H1 (cell line): ENCODE data around the gene CHST11. TPM values are rescaled to one million over a fixed set of nuclear protein-coding genes. Genes with fewer than 3 reads are reported as not detected.

ENCODE experiments used
- CTCF ChIA-PET: fragments of 300-600 bp; sonication (Branson Sonifier 250); formaldehyde crosslinking; loops from one replicate; lab custom pipeline; 2021; ENCODE audit not compliant: partially characterized antibody; lab: Charles Lee
- POLR2A ChIA-PET: fragments of 300-600 bp; sonication (Branson Sonifier 250); formaldehyde crosslinking; loops from one replicate; lab custom pipeline; 2021; ENCODE audit warnings: inconsistent platforms; ENCODE audit not compliant: partially characterized antibody; lab: Charles Lee
- DNase-seq, 2 experiments: peaks; one replicate each; pipeline versions ENCODE4 v3.0.0 to v3.0.0-alpha.2; 2010 to 2022; ENCODE audit warnings: low spot score in 2 of 2, low read depth in 1 of 2, mixed read lengths in 1 of 2
- FAIRE-seq: peaks from 2 replicates; lab custom pipeline; 2011; peaks lifted over from hg19 to GRCh38; lab: Jason Lieb, UNC
- H2AFZ ChIP-seq: 2 replicates; pipeline ENCODE4 v1.8.1; 2012; ENCODE audit warnings: low read length, inconsistent platforms
- H2AK5ac ChIP-seq: 2 replicates; pipeline ENCODE4 v1.6.1; 2013; ENCODE audit warnings: low read depth, low read length
- H2BK120ac ChIP-seq: replicated peaks from 2 replicates; pipeline ENCODE3; 2013; ENCODE audit warnings: low read depth, low read length, inconsistent platforms
- H2BK12ac ChIP-seq: 2 replicates; pipeline ENCODE4 v1.6.1; 2013; ENCODE audit warnings: low read depth, low read length
- H2BK15ac ChIP-seq: 2 replicates; pipeline ENCODE4 v1.6.1; 2013; ENCODE audit warnings: low read length
- H2BK20ac ChIP-seq: 2 replicates; pipeline ENCODE4 v1.6.1; 2013; ENCODE audit warnings: low read length
- H2BK5ac ChIP-seq: 2 replicates; pipeline ENCODE4 v1.6.1; 2013; ENCODE audit warnings: low read depth, low read length
- H3K14ac ChIP-seq: 2 replicates; pipeline ENCODE4 v1.6.1; 2013; ENCODE audit warnings: inconsistent platforms; ENCODE audit not compliant: insufficient read length
- H3K18ac ChIP-seq: 2 replicates; pipeline ENCODE4 v1.6.1; 2013; ENCODE audit warnings: low read length; ENCODE audit errors: extremely low read depth
- H3K23ac ChIP-seq: 2 replicates; pipeline ENCODE4 v1.6.1; 2013; ENCODE audit warnings: inconsistent platforms; ENCODE audit not compliant: insufficient read length
- H3K23me2 ChIP-seq: 2 replicates; pipeline ENCODE4 v1.6.1; 2013; ENCODE audit warnings: low read depth, low read length
- H3K27ac ChIP-seq: 2 replicates; pipeline ENCODE4 v1.6.1; 2011; ENCODE audit warnings: low read depth, low read length, inconsistent platforms
- H3K27me3 ChIP-seq, 4 experiments: replicated peaks in 1 of 4; 1 replicate in 1 of 4; 2 replicates in 3 of 4; pipeline versions ENCODE4 v1.6.1 to v1.8.1; 2011 to 2013; ENCODE audit warnings: low read length in 3 of 4, mild to moderate bottlenecking in 3 of 4, inconsistent platforms in 2 of 4, mixed read lengths in 2 of 4, moderate library complexity in 1 of 4; ENCODE audit not compliant: control insufficient read depth in 3 of 4, insufficient read depth in 3 of 4; ENCODE audit errors: extremely low read depth in 1 of 4
- H3K36me3 ChIP-seq, 4 experiments: 2 replicates each; pipeline versions ENCODE4 v1.6.1 to v1.8.1; 2011 to 2013; ENCODE audit warnings: mild to moderate bottlenecking in 4 of 4, low read length in 3 of 4, moderate library complexity in 2 of 4, control low read depth in 1 of 4, inconsistent platforms in 1 of 4; ENCODE audit not compliant: insufficient read depth in 4 of 4, control insufficient read depth in 2 of 4
- H3K4ac ChIP-seq: replicated peaks from 2 replicates; pipeline ENCODE3; 2013; ENCODE audit warnings: low read length, low read depth, mixed read lengths, inconsistent platforms; ENCODE audit not compliant: insufficient read length
- H3K4me1 ChIP-seq, 4 experiments: replicated peaks in 1 of 4; 1 replicate in 1 of 4; 2 replicates in 3 of 4; pipeline versions ENCODE4 v1.6.1 to v1.8.1; 2011 to 2013; ENCODE audit warnings: low read length in 3 of 4, inconsistent platforms in 2 of 4, mixed read lengths in 1 of 4; ENCODE audit not compliant: insufficient read depth in 4 of 4, control insufficient read depth in 3 of 4
- H3K4me2 ChIP-seq, 2 experiments: 2 replicates each; pipeline versions ENCODE4 v1.6.1 to v1.8.1; 2011 to 2013; ENCODE audit warnings: low read depth in 2 of 2, low read length in 2 of 2, control low read depth in 1 of 2, inconsistent platforms in 1 of 2, mild to moderate bottlenecking in 1 of 2; ENCODE audit not compliant: insufficient read depth in 1 of 2
- H3K4me3 ChIP-seq, 4 experiments: fragments of 200-600, 300-600 bp in 1 of 4; sonication (generic), shearing (Covaris generic), sonication (Bioruptor Twin) in 1 of 4; 2 replicates each; pipeline versions ENCODE4 v1.5.1 to v1.8.1; 2011 to 2016; ENCODE audit warnings: low read length in 4 of 4, low read depth in 3 of 4, control low read depth in 2 of 4, inconsistent platforms in 2 of 4, mild to moderate bottlenecking in 2 of 4, mixed read lengths in 1 of 4, moderate library complexity in 1 of 4; ENCODE audit not compliant: insufficient read depth in 2 of 4; ENCODE audit errors: extremely low read depth in 1 of 4
- H3K56ac ChIP-seq: replicated peaks from 2 replicates; pipeline ENCODE3; 2013; ENCODE audit warnings: low read depth, mild to moderate bottlenecking, mixed read lengths, low read length, inconsistent platforms; ENCODE audit not compliant: insufficient read length
- H3K79me1 ChIP-seq: 2 replicates; pipeline ENCODE4 v1.6.1; 2013; ENCODE audit warnings: low read depth, low read length, control low read depth
- H3K79me2 ChIP-seq, 2 experiments: 2 replicates each; pipeline versions ENCODE4 v1.6.1 to v1.8.1; 2012 to 2013; ENCODE audit warnings: low read length in 2 of 2, mild to moderate bottlenecking in 2 of 2, inconsistent platforms in 1 of 2; ENCODE audit not compliant: insufficient read depth in 2 of 2, control insufficient read depth in 1 of 2
- H3K9ac ChIP-seq, 4 experiments: replicated peaks in 1 of 4; 1 replicate in 1 of 4; 2 replicates in 3 of 4; pipeline versions ENCODE4 v1.6.1 to v1.8.1; 2011 to 2013; ENCODE audit warnings: low read depth in 3 of 4, low read length in 3 of 4, control low read depth in 2 of 4, mild to moderate bottlenecking in 2 of 4, moderate library complexity in 2 of 4, inconsistent platforms in 1 of 4; ENCODE audit errors: extremely low read depth in 1 of 4
- H3K9me3 ChIP-seq, 2 experiments: 2 replicates each; pipeline versions ENCODE4 v1.6.1 to v1.8.1; 2012 to 2013; ENCODE audit warnings: mild to moderate bottlenecking in 2 of 2, moderate library complexity in 2 of 2, control low read depth in 1 of 2, inconsistent platforms in 1 of 2, low read depth in 1 of 2, low read length in 1 of 2, mixed read lengths in 1 of 2; ENCODE audit not compliant: insufficient read depth in 2 of 2
- H4K20me1 ChIP-seq, 2 experiments: replicated peaks in 1 of 2; 2 replicates each; pipeline versions ENCODE3 to v1.8.1; 2011 to 2013; ENCODE audit warnings: inconsistent platforms in 2 of 2, low read length in 2 of 2, mild to moderate bottlenecking in 1 of 2; ENCODE audit not compliant: insufficient read depth in 2 of 2, control insufficient read depth in 1 of 2
- H4K5ac ChIP-seq: 2 replicates; pipeline ENCODE4 v1.6.1; 2013; ENCODE audit warnings: low read length, low read depth, mixed read lengths, inconsistent platforms; ENCODE audit not compliant: insufficient read length
- H4K8ac ChIP-seq: 2 replicates; pipeline ENCODE4 v1.8.0; 2013; ENCODE audit warnings: mild to moderate bottlenecking, moderate library complexity, low read length, inconsistent platforms; ENCODE audit not compliant: insufficient read depth; ENCODE audit errors: extremely low read depth
- H4K91ac ChIP-seq: replicated peaks from 2 replicates; pipeline ENCODE3; 2013; ENCODE audit warnings: low read length, mixed read lengths, inconsistent platforms; ENCODE audit not compliant: insufficient read length
- CEBPB ChIP-seq: IDR thresholded peaks from 2 replicates; pipeline ENCODE4 v1.6.1; 2012; ENCODE audit warnings: low read depth, low read length
- KDM4A ChIP-seq: IDR thresholded peaks from one replicate; pipeline ENCODE4 v1.7.1; 2012; ENCODE audit warnings: low read depth, mild to moderate bottlenecking, moderate library complexity, low read length, inconsistent platforms; ENCODE audit not compliant: severe bottlenecking
- MAX ChIP-seq: IDR thresholded peaks from 2 replicates; pipeline ENCODE4 v1.6.1; 2012; ENCODE audit warnings: inconsistent platforms
- RBBP5 ChIP-seq: IDR thresholded peaks from 2 replicates; pipeline ENCODE4 v1.7.1; 2012; ENCODE audit warnings: low read depth, mild to moderate bottlenecking, inconsistent platforms, low read length, moderate library complexity, borderline replicate concordance
- RXRA ChIP-seq: IDR thresholded peaks from 2 replicates; pipeline ENCODE4 v1.6.1; 2011; ENCODE audit warnings: low read depth, mild to moderate bottlenecking, low read length, moderate library complexity; ENCODE audit not compliant: insufficient read depth
- WGBS, 2 experiments: shearing (Covaris generic) in 1 of 2; methylation state at CpG; one replicate each; pipeline versions ENCODE4 v1.1.6 to v1.1.7; 2013 to 2015; ENCODE audit warnings: low lambda C conversion rate in 2 of 2, mixed read lengths in 2 of 2, inconsistent platforms in 1 of 2, low coverage in 1 of 2, missing lambda C conversion rate in 1 of 2; ENCODE audit not compliant: insufficient replicate concordance in 2 of 2, insufficient coverage in 1 of 2, insufficient read length in 1 of 2; ENCODE audit errors: extremely low coverage in 1 of 2, missing lambda C conversion rate in 1 of 2; 5-methylcytosine and 5-hydroxymethylcytosine counted together
- polyA plus RNA-seq, 7 experiments: library from polyadenylated mRNA; depleted of rRNA in 3 of 7; stranded (reverse) in 5 of 7; unstranded in 2 of 7; fragments of >200 nt in 5 of 7; fragments of 200-250 nt in 2 of 7; gene quantifications; 1 replicate in 5 of 7; 2 replicates in 1 of 7; 4 replicates in 1 of 7; pipeline versions ENCODE4 v1.2.1 to v1.2.3, GENCODE V29; 2011 to 2013; ENCODE audit warnings: missing spikeins in 2 of 7, mixed read lengths in 2 of 7
- total RNA-seq: library from RNA; stranded (reverse); fragmentation: NEBNext Ultra II Directional; extraction: Animal tissue kit (Norgen Biotek cat#: 25700); gene quantifications from 2 replicates; pipeline ENCODE4 v1.2.1, GENCODE V29; 2021

Gene CHST11
- total and polyA plus RNA-seq, 2 of the 8 experiments (the other 6 are each of a cell fraction or from before 2014, with no cell fraction given): 14.4 to 20.8 TPM

- Histone ChIP-seq H3K14ac (no peak overlapping the region), H4K20me1 (no peaks in the 10 kb centered on the region), H3K79me2 (0 out of 4 replicates have a peak, but pooled peaks cover 0 to 2% of the 10 kb centered on the region in 2 experiments), H2BK20ac (no peak overlapping the region), H2BK120ac (no peak overlapping the region), H3K36me3 (no peaks in the 10 kb centered on the region), H2BK15ac (no peak overlapping the region), H3K18ac (no peak overlapping the region), H2AK5ac (no peak overlapping the region), H3K4me3 (no peak overlapping the region), H3K23me2 (no peaks in the 10 kb centered on the region; the same call in 1 of the 2 replicates), H4K8ac (no peak overlapping the region), H3K79me1 (no peaks in the 10 kb centered on the region), H4K5ac (no peak overlapping the region), H3K4me1 (peaks cover 2 to 9% (median 5%) of the 10 kb centered on the region in 4 experiments; a peak in 4 of 7 replicates), H3K4me2 (no peak overlapping the region), H2AFZ (no peak overlapping the region), H3K4ac (no peak overlapping the region), H2BK5ac (no peak overlapping the region), H4K91ac (no peak overlapping the region), H3K23ac (no peak overlapping the region), H3K9me3 (no peaks in the 10 kb centered on the region; a peak in 1 of 4 replicates), H2BK12ac (no peak overlapping the region), H3K27me3 (no peaks in the 10 kb centered on the region), H3K56ac (no peak overlapping the region), H3K27ac (no peak overlapping the region), H3K9ac (no peak overlapping the region)
- TF ChIP-seq RBBP5 (no peak), MAX (no peak), RXRA (no peak), CEBPB (no peak), KDM4A (no peak)
- ChIA-PET POLR2A (no interaction called here), CTCF (interaction anchor here (1.6 kb wide), 1 partner anchor 52 kb away, joined by 3 read pairs; no protein-coding TSS in a partner anchor)
- DNase-seq (no peak), FAIRE-seq (no peak)
- WGBS, 2 experiments: 95% methylated on average over 6 of the region's 6 CpGs; no CpG with 5 or more reads in 1 of the 2 experiments
Measured at GRCh38 chr12:104602406-104602805, 145.7 kb downstream of the CHST11 start.
